H1 (cell line): ENCODE measurements around the gene MAST2. TPM values are rescaled to one million over a fixed set of nuclear protein-coding genes. Genes with fewer than 3 reads are reported as not detected.

ENCODE experiments used
- CTCF ChIA-PET: fragments of 300-600 bp; sonication (Branson Sonifier 250); formaldehyde crosslinking; loops from one replicate; lab custom pipeline; 2021; ENCODE audit not compliant: partially characterized antibody; lab: Charles Lee
- POLR2A ChIA-PET: fragments of 300-600 bp; sonication (Branson Sonifier 250); formaldehyde crosslinking; loops from one replicate; lab custom pipeline; 2021; ENCODE audit warnings: inconsistent platforms; ENCODE audit not compliant: partially characterized antibody; lab: Charles Lee
- DNase-seq, 2 experiments: peaks; one replicate each; pipeline versions ENCODE4 v3.0.0 to v3.0.0-alpha.2; 2010 to 2022; ENCODE audit warnings: low spot score in 2 of 2, low read depth in 1 of 2, mixed read lengths in 1 of 2
- FAIRE-seq: peaks from 2 replicates; lab custom pipeline; 2011; peaks lifted over from hg19 to GRCh38; lab: Jason Lieb, UNC
- H2AFZ ChIP-seq: 2 replicates; pipeline ENCODE4 v1.8.1; 2012; ENCODE audit warnings: low read length, inconsistent platforms
- H2AK5ac ChIP-seq: 2 replicates; pipeline ENCODE4 v1.6.1; 2013; ENCODE audit warnings: low read depth, low read length
- H2BK120ac ChIP-seq: replicated peaks from 2 replicates; pipeline ENCODE3; 2013; ENCODE audit warnings: low read depth, low read length, inconsistent platforms
- H2BK12ac ChIP-seq: 2 replicates; pipeline ENCODE4 v1.6.1; 2013; ENCODE audit warnings: low read depth, low read length
- H2BK15ac ChIP-seq: 2 replicates; pipeline ENCODE4 v1.6.1; 2013; ENCODE audit warnings: low read length
- H2BK20ac ChIP-seq: 2 replicates; pipeline ENCODE4 v1.6.1; 2013; ENCODE audit warnings: low read length
- H2BK5ac ChIP-seq: 2 replicates; pipeline ENCODE4 v1.6.1; 2013; ENCODE audit warnings: low read depth, low read length
- H3K14ac ChIP-seq: 2 replicates; pipeline ENCODE4 v1.6.1; 2013; ENCODE audit warnings: inconsistent platforms; ENCODE audit not compliant: insufficient read length
- H3K18ac ChIP-seq: 2 replicates; pipeline ENCODE4 v1.6.1; 2013; ENCODE audit warnings: low read length; ENCODE audit errors: extremely low read depth
- H3K23ac ChIP-seq: 2 replicates; pipeline ENCODE4 v1.6.1; 2013; ENCODE audit warnings: inconsistent platforms; ENCODE audit not compliant: insufficient read length
- H3K23me2 ChIP-seq: 2 replicates; pipeline ENCODE4 v1.6.1; 2013; ENCODE audit warnings: low read depth, low read length
- H3K27ac ChIP-seq: 2 replicates; pipeline ENCODE4 v1.6.1; 2011; ENCODE audit warnings: low read depth, low read length, inconsistent platforms
- H3K27me3 ChIP-seq, 4 experiments: replicated peaks in 1 of 4; 1 replicate in 1 of 4; 2 replicates in 3 of 4; pipeline versions ENCODE4 v1.6.1 to v1.8.1; 2011 to 2013; ENCODE audit warnings: low read length in 3 of 4, mild to moderate bottlenecking in 3 of 4, inconsistent platforms in 2 of 4, mixed read lengths in 2 of 4, moderate library complexity in 1 of 4; ENCODE audit not compliant: control insufficient read depth in 3 of 4, insufficient read depth in 3 of 4; ENCODE audit errors: extremely low read depth in 1 of 4
- H3K36me3 ChIP-seq, 4 experiments: 2 replicates each; pipeline versions ENCODE4 v1.6.1 to v1.8.1; 2011 to 2013; ENCODE audit warnings: mild to moderate bottlenecking in 4 of 4, low read length in 3 of 4, moderate library complexity in 2 of 4, control low read depth in 1 of 4, inconsistent platforms in 1 of 4; ENCODE audit not compliant: insufficient read depth in 4 of 4, control insufficient read depth in 2 of 4
- H3K4ac ChIP-seq: replicated peaks from 2 replicates; pipeline ENCODE3; 2013; ENCODE audit warnings: low read length, low read depth, mixed read lengths, inconsistent platforms; ENCODE audit not compliant: insufficient read length
- H3K4me1 ChIP-seq, 4 experiments: replicated peaks in 1 of 4; 1 replicate in 1 of 4; 2 replicates in 3 of 4; pipeline versions ENCODE4 v1.6.1 to v1.8.1; 2011 to 2013; ENCODE audit warnings: low read length in 3 of 4, inconsistent platforms in 2 of 4, mixed read lengths in 1 of 4; ENCODE audit not compliant: insufficient read depth in 4 of 4, control insufficient read depth in 3 of 4
- H3K4me2 ChIP-seq, 2 experiments: 2 replicates each; pipeline versions ENCODE4 v1.6.1 to v1.8.1; 2011 to 2013; ENCODE audit warnings: low read depth in 2 of 2, low read length in 2 of 2, control low read depth in 1 of 2, inconsistent platforms in 1 of 2, mild to moderate bottlenecking in 1 of 2; ENCODE audit not compliant: insufficient read depth in 1 of 2
- H3K4me3 ChIP-seq, 4 experiments: fragments of 200-600, 300-600 bp in 1 of 4; sonication (generic), shearing (Covaris generic), sonication (Bioruptor Twin) in 1 of 4; 2 replicates each; pipeline versions ENCODE4 v1.5.1 to v1.8.1; 2011 to 2016; ENCODE audit warnings: low read length in 4 of 4, low read depth in 3 of 4, control low read depth in 2 of 4, inconsistent platforms in 2 of 4, mild to moderate bottlenecking in 2 of 4, mixed read lengths in 1 of 4, moderate library complexity in 1 of 4; ENCODE audit not compliant: insufficient read depth in 2 of 4; ENCODE audit errors: extremely low read depth in 1 of 4
- H3K56ac ChIP-seq: replicated peaks from 2 replicates; pipeline ENCODE3; 2013; ENCODE audit warnings: low read depth, mild to moderate bottlenecking, mixed read lengths, low read length, inconsistent platforms; ENCODE audit not compliant: insufficient read length
- H3K79me1 ChIP-seq: 2 replicates; pipeline ENCODE4 v1.6.1; 2013; ENCODE audit warnings: low read depth, low read length, control low read depth
- H3K79me2 ChIP-seq, 2 experiments: 2 replicates each; pipeline versions ENCODE4 v1.6.1 to v1.8.1; 2012 to 2013; ENCODE audit warnings: low read length in 2 of 2, mild to moderate bottlenecking in 2 of 2, inconsistent platforms in 1 of 2; ENCODE audit not compliant: insufficient read depth in 2 of 2, control insufficient read depth in 1 of 2
- H3K9ac ChIP-seq, 4 experiments: replicated peaks in 1 of 4; 1 replicate in 1 of 4; 2 replicates in 3 of 4; pipeline versions ENCODE4 v1.6.1 to v1.8.1; 2011 to 2013; ENCODE audit warnings: low read depth in 3 of 4, low read length in 3 of 4, control low read depth in 2 of 4, mild to moderate bottlenecking in 2 of 4, moderate library complexity in 2 of 4, inconsistent platforms in 1 of 4; ENCODE audit errors: extremely low read depth in 1 of 4
- H3K9me3 ChIP-seq, 2 experiments: 2 replicates each; pipeline versions ENCODE4 v1.6.1 to v1.8.1; 2012 to 2013; ENCODE audit warnings: mild to moderate bottlenecking in 2 of 2, moderate library complexity in 2 of 2, control low read depth in 1 of 2, inconsistent platforms in 1 of 2, low read depth in 1 of 2, low read length in 1 of 2, mixed read lengths in 1 of 2; ENCODE audit not compliant: insufficient read depth in 2 of 2
- H4K20me1 ChIP-seq, 2 experiments: replicated peaks in 1 of 2; 2 replicates each; pipeline versions ENCODE3 to v1.8.1; 2011 to 2013; ENCODE audit warnings: inconsistent platforms in 2 of 2, low read length in 2 of 2, mild to moderate bottlenecking in 1 of 2; ENCODE audit not compliant: insufficient read depth in 2 of 2, control insufficient read depth in 1 of 2
- H4K5ac ChIP-seq: 2 replicates; pipeline ENCODE4 v1.6.1; 2013; ENCODE audit warnings: low read length, low read depth, mixed read lengths, inconsistent platforms; ENCODE audit not compliant: insufficient read length
- H4K8ac ChIP-seq: 2 replicates; pipeline ENCODE4 v1.8.0; 2013; ENCODE audit warnings: mild to moderate bottlenecking, moderate library complexity, low read length, inconsistent platforms; ENCODE audit not compliant: insufficient read depth; ENCODE audit errors: extremely low read depth
- H4K91ac ChIP-seq: replicated peaks from 2 replicates; pipeline ENCODE3; 2013; ENCODE audit warnings: low read length, mixed read lengths, inconsistent platforms; ENCODE audit not compliant: insufficient read length
- CBX5 ChIP-seq: fragments of 300-800, 300-1000 bp; sonication (generic); IDR thresholded peaks from 2 replicates; pipeline ENCODE4 v1.7.1; 2016; ENCODE audit warnings: antibody characterized with exemption, low read length, low read depth
- CBX8 ChIP-seq: fragments of 300-800, 300-1000 bp; sonication (generic); IDR thresholded peaks from 2 replicates; pipeline ENCODE4 v1.7.1; 2016; ENCODE audit warnings: low read depth, low read length, borderline replicate concordance
- CEBPB ChIP-seq: IDR thresholded peaks from 2 replicates; pipeline ENCODE4 v1.6.1; 2012; ENCODE audit warnings: low read depth, low read length
- EZH2 ChIP-seq: fragments of 200-600 bp; sonication (generic); IDR thresholded peaks from 2 replicates; pipeline ENCODE4 v1.7.1; 2012; ENCODE audit warnings: low read depth, mild to moderate bottlenecking, moderate library complexity, low read length, inconsistent platforms; ENCODE audit not compliant: severe bottlenecking
- JUND ChIP-seq: IDR thresholded peaks from 2 replicates; pipeline ENCODE4 v1.6.1; 2011; ENCODE audit warnings: mild to moderate bottlenecking, improper control_type of control experiment, low read length
- KDM5A ChIP-seq: fragments of 200-600 bp; IDR thresholded peaks from 2 replicates; pipeline ENCODE4 v1.7.1; 2012; ENCODE audit warnings: mild to moderate bottlenecking, low read length, inconsistent platforms, mixed read lengths
- POLR2AphosphoS5 ChIP-seq: IDR thresholded peaks from 2 replicates; pipeline ENCODE4 v1.6.1; 2011; ENCODE audit warnings: low read depth, low read length
- RFX5 ChIP-seq: IDR thresholded peaks from 2 replicates; pipeline ENCODE4 v1.6.1; 2011; ENCODE audit warnings: low read depth, low read length, improper control_type of control experiment, borderline replicate concordance
- SIN3A ChIP-seq, 2 experiments: IDR thresholded peaks in 1 of 2; conservative IDR thresholded peaks in 1 of 2; 2 replicates each; pipeline ENCODE4 v1.6.1; 2011 to 2012; ENCODE audit warnings: low read length in 2 of 2, improper control_type of control experiment in 1 of 2, low read depth in 1 of 2, mild to moderate bottlenecking in 1 of 2
- SIX5 ChIP-seq: IDR thresholded peaks from 2 replicates; pipeline ENCODE4 v1.6.1; 2011; ENCODE audit warnings: mild to moderate bottlenecking, low read depth, low read length
- SP1 ChIP-seq: IDR thresholded peaks from 2 replicates; pipeline ENCODE4 v1.6.1; 2011; ENCODE audit warnings: low read depth, low read length
- TEAD4 ChIP-seq: IDR thresholded peaks from 2 replicates; pipeline ENCODE4 v1.6.1; 2012; ENCODE audit warnings: low read depth, low read length, inconsistent platforms, mixed read lengths
- USF2 ChIP-seq: IDR thresholded peaks from 2 replicates; pipeline ENCODE4 v1.6.1; 2011; ENCODE audit warnings: low read length, improper control_type of control experiment
- YY1 ChIP-seq: IDR thresholded peaks from 2 replicates; pipeline ENCODE4 v1.6.1; 2011; ENCODE audit warnings: low read depth, mild to moderate bottlenecking, low read length
- polyA plus RNA-seq, 7 experiments: library from polyadenylated mRNA; depleted of rRNA in 3 of 7; stranded (reverse) in 5 of 7; unstranded in 2 of 7; fragments of >200 nt in 5 of 7; fragments of 200-250 nt in 2 of 7; gene quantifications; 1 replicate in 5 of 7; 2 replicates in 1 of 7; 4 replicates in 1 of 7; pipeline versions ENCODE4 v1.2.1 to v1.2.3, GENCODE V29; 2011 to 2013; ENCODE audit warnings: missing spikeins in 2 of 7, mixed read lengths in 2 of 7
- total RNA-seq: library from RNA; stranded (reverse); fragmentation: NEBNext Ultra II Directional; extraction: Animal tissue kit (Norgen Biotek cat#: 25700); gene quantifications from 2 replicates; pipeline ENCODE4 v1.2.1, GENCODE V29; 2021

Gene MAST2
- total and polyA plus RNA-seq, 2 of the 8 experiments (the other 6 are each of a cell fraction or from before 2014, with no cell fraction given), result 20.5 to 35.4 TPM

GRCh38 chr1:45868861-45869260, 65.4 kb downstream of the MAST2 start:
- no peaks in the 10 kb centered on the region for H3K27me3 ChIP-seq
- H3K14ac ChIP-seq, result no peak overlapping the region
- H3K9ac ChIP-seq, result no peak overlapping the region
- peaks cover 2% of the 10 kb centered on the region; the same call in 1 of the 2 replicates for H3K79me1 ChIP-seq
- H3K4me2 ChIP-seq, result no peak overlapping the region
- H3K27ac ChIP-seq, result no peak overlapping the region
- no peak overlapping the region for H3K23ac ChIP-seq
- H2BK15ac ChIP-seq, result no peak overlapping the region
- no peak overlapping the region for H3K4ac ChIP-seq
- no peak overlapping the region for H2BK120ac ChIP-seq
- peaks cover 0 to 6% (median 0%) of the 10 kb centered on the region in 4 experiments; a peak in 1 of 7 replicates for H3K4me1 ChIP-seq
- H3K4me3 ChIP-seq, result no peak overlapping the region
- no peak for TF ChIP-seq RFX5
- no peak for TF ChIP-seq SIX5
- no peak for TF ChIP-seq TEAD4
- no peak for TF ChIP-seq SP1
- no peak for TF ChIP-seq KDM5A
- TF ChIP-seq EZH2, result no peak
- no peak for TF ChIP-seq SIN3A (conservative IDR thresholded peaks at IDR 0.05 in 1 of 2, IDR thresholded peaks at IDR 0.05 in 1 of 2; ENCODE audit: low read depth in 1 of 2, low read length in 2 of 2)
- no peak for TF ChIP-seq YY1
- no peak for TF ChIP-seq CBX8
- TF ChIP-seq CBX5, result no peak
- TF ChIP-seq POLR2AphosphoS5, result no peak
- TF ChIP-seq JUND, result no peak
- no peak for TF ChIP-seq USF2
- TF ChIP-seq CEBPB, result no peak
- TF ChIP-seq, all 59 proteins: peak for 0
- Histone ChIP-seq H3K9me3 (no peaks in the 10 kb centered on the region), H4K20me1 (no peaks in the 10 kb centered on the region), H4K5ac (no peak overlapping the region), H3K36me3 (no peaks in the 10 kb centered on the region), H3K18ac (no peak overlapping the region), H2AFZ (no peak overlapping the region), H4K91ac (no peak overlapping the region), H2AK5ac (no peak overlapping the region), H2BK12ac (no peak overlapping the region), H3K23me2 (no peaks in the 10 kb centered on the region), H4K8ac (no peak overlapping the region), H3K56ac (no peak overlapping the region), H3K79me2 (peaks cover 0 to 37% of the 10 kb centered on the region in 2 experiments; a peak in 2 of 4 replicates), H2BK5ac (no peak overlapping the region), H2BK20ac (no peak overlapping the region)
- ChIA-PET POLR2A (no interaction called here), CTCF (interaction anchor here (0.6 kb wide), 1 partner anchor 191 kb away, joined by 3 read pairs; no protein-coding TSS in a partner anchor)
- FAIRE-seq (no peak), DNase-seq (no peak)
